Endodermal cell (in vitro differentiated cells): ENCODE data around the gene MYO5A. TPM values are rescaled to one million over a fixed set of nuclear protein-coding genes. Genes with fewer than 3 reads are reported as not detected.

Source experiments
- DNase-seq: peaks from one replicate; pipeline ENCODE4 v3.0.0-alpha.2; 2017
- H3K27ac ChIP-seq: 2 replicates; pipeline ENCODE4 v1.5.1; 2013; ENCODE audit warnings: mild to moderate bottlenecking, low read depth, low read length, moderate library complexity
- H3K27me3 ChIP-seq: 2 replicates; pipeline ENCODE4 v1.6.1; 2013; ENCODE audit warnings: mild to moderate bottlenecking, low read length, moderate library complexity; ENCODE audit not compliant: insufficient read depth, control insufficient read depth, poor library complexity, severe bottlenecking
- H3K36me3 ChIP-seq: 2 replicates; pipeline ENCODE4 v1.7.0; 2013; ENCODE audit warnings: mild to moderate bottlenecking, low read length, moderate library complexity; ENCODE audit not compliant: control insufficient read depth, insufficient read depth
- H3K4me1 ChIP-seq: one replicate; pipeline ENCODE4 v1.7.0; 2013; ENCODE audit warnings: low read length; ENCODE audit not compliant: control insufficient read depth, insufficient read depth
- H3K4me3 ChIP-seq: 2 replicates; pipeline ENCODE4 v1.5.1; 2013; ENCODE audit warnings: mild to moderate bottlenecking, low read length, moderate library complexity
- H3K9ac ChIP-seq: 2 replicates; pipeline ENCODE4 v1.6.1; 2013; ENCODE audit warnings: mild to moderate bottlenecking, low read length, moderate library complexity; ENCODE audit not compliant: poor library complexity, severe bottlenecking; ENCODE audit errors: extremely low read depth
- H3K9me3 ChIP-seq: 2 replicates; pipeline ENCODE4 v1.6.1; 2013; ENCODE audit warnings: mild to moderate bottlenecking, low read length, moderate library complexity; ENCODE audit not compliant: control insufficient read depth
- H3K27ac Mint-ChIP-seq: 2 replicates; pipeline ENCODE4 v1.8.0; 2020; ENCODE audit warnings: mixed read lengths
- H3K27me3 Mint-ChIP-seq: 2 replicates; pipeline ENCODE4 v1.8.0; 2021; ENCODE audit warnings: mild to moderate bottlenecking, mixed read lengths; ENCODE audit not compliant: insufficient read depth
- H3K36me3 Mint-ChIP-seq: 2 replicates; pipeline ENCODE4 v1.8.0; 2020; ENCODE audit warnings: low read depth, mixed read lengths
- H3K4me1 Mint-ChIP-seq: 2 replicates; pipeline ENCODE4 v1.8.0; 2020; ENCODE audit warnings: mixed read lengths
- H3K4me3 Mint-ChIP-seq: 2 replicates; pipeline ENCODE4 v1.8.0; 2020; ENCODE audit warnings: mild to moderate bottlenecking, moderate library complexity, mixed read lengths
- H3K9me3 Mint-ChIP-seq: 2 replicates; pipeline ENCODE4 v1.8.0; 2020; ENCODE audit warnings: mild to moderate bottlenecking, mixed read lengths
- CTCF ChIP-seq: fragments of 200-600 bp; sonication (generic); conservative IDR thresholded peaks from 2 replicates; pipeline ENCODE4 v1.5.0; 2021; ENCODE audit warnings: antibody characterized with exemption, mild to moderate bottlenecking
- WGBS, 2 experiments: methylation state at CpG; one replicate each; pipeline versions ENCODE4 v1.1.5 to v1.1.7; 2013; ENCODE audit warnings: missing lambda C conversion rate in 2 of 2, mixed read lengths in 1 of 2; ENCODE audit not compliant: insufficient coverage in 1 of 2, insufficient read length in 1 of 2; 5-methylcytosine and 5-hydroxymethylcytosine counted together
- total RNA-seq, 2 donors: library from RNA; stranded (reverse); fragmentation: NEBNext Ultra II Directional in 1 of 2; extraction: Animal tissue kit (Norgen Biotek cat#: 25700) in 1 of 2; gene quantifications; 2 replicates in 1 of 2; 3 replicates in 1 of 2; pipeline ENCODE4 v1.2.1, GENCODE V29; 2021

Gene MYO5A
- total RNA-seq, 2 donors from 2014 or later, result 10.0 to 13.1 TPM

- Histone ChIP-seq H3K4me1 (no peaks in the 10 kb centered on the region), H3K9ac (no peak overlapping the region), H3K36me3 (no peaks in the 10 kb centered on the region), H3K27me3 (no peaks in the 10 kb centered on the region), H3K9me3 (no peaks in the 10 kb centered on the region), H3K27ac (no peak overlapping the region), H3K4me3 (no peak overlapping the region)
- Mint-ChIP-seq H3K36me3 (no peaks in the 10 kb centered on the region), H3K9me3 (peaks cover 1% of the 10 kb centered on the region), H3K4me1 (peaks cover 6% of the 10 kb centered on the region), H3K27me3 (no peaks in the 10 kb centered on the region), H3K27ac (no peak overlapping the region), H3K4me3 (no peak overlapping the region)
- 89 to 90% methylated on average over 2 of the region's 2 CpGs for WGBS, 2 experiments
- no peak for DNase-seq
- no peak for TF ChIP-seq CTCF
Measured at GRCh38 chr15:52301265-52301847, 227.3 kb downstream of the MYO5A start.

- TF ChIP-seq CTCF, result no peak
- peak within 1 kb of the TSS; percentile 63 for H3K4me3 Mint-ChIP-seq
Measured at GRCh38 chr15:52295421-52296001, 233.2 kb downstream of the MYO5A start, which contains the start of gene MYO5C. Gene MYO5C, minus strand, starts transcription at chr15:52295804. Its CDS starts 168 bp downstream, at chr15:52295636.

GRCh38 chr15:52294881-52295420 is 233.7 kb downstream of the MYO5A start:
- 14 to 16% methylated on average over 6 to 32 of the region's 32 CpGs for WGBS, 2 experiments
- peaks cover 14% of the 10 kb centered on the region for H3K27me3 ChIP-seq
- H3K27ac ChIP-seq, result no peak overlapping the region
- H3K4me3 Mint-ChIP-seq, result peak overlapping the region; percentile 63
- DNase-seq, result peak; percentile 55
- peaks cover 3% of the 10 kb centered on the region for H3K36me3 ChIP-seq
- H3K27ac Mint-ChIP-seq, result no peak overlapping the region
- peak overlapping the region; percentile 71 for H3K4me3 ChIP-seq
- H3K4me1 ChIP-seq, result no peaks in the 10 kb centered on the region
- peaks cover 3% of the 10 kb centered on the region for H3K4me1 Mint-ChIP-seq
- no peak overlapping the region for H3K9ac ChIP-seq
- peaks cover 5% of the 10 kb centered on the region for H3K36me3 Mint-ChIP-seq
- TF ChIP-seq CTCF, result no peak
- H3K9me3 Mint-ChIP-seq, result no peaks in the 10 kb centered on the region
- H3K27me3 Mint-ChIP-seq, result peaks cover 7% of the 10 kb centered on the region
- H3K9me3 ChIP-seq, result no peaks in the 10 kb centered on the region

More at GRCh38 chr15:52295421-52296001, 233.2 kb downstream of the MYO5A start, which contains the start of gene MYO5C:
- Mint-ChIP-seq H3K27ac (no peak within 1 kb of the TSS), H3K36me3 (peaks cover 4% of the 10 kb centered on the region), H3K9me3 (no peaks in the 10 kb centered on the region), H3K4me1 (peaks cover 2% of the 10 kb centered on the region), H3K27me3 (peaks cover 7% of the 10 kb centered on the region)
- H3K9ac ChIP-seq, result peak within 1 kb of the TSS; percentile 25
- WGBS, 2 experiments, result 0% methylated on average over 9 to 65 of the region's 65 CpGs
- peak within 1 kb of the TSS; percentile 71 for H3K4me3 ChIP-seq
- H3K4me1 ChIP-seq, result no peaks in the 10 kb centered on the region
- H3K27me3 ChIP-seq, result peaks cover 14% of the 10 kb centered on the region
- H3K9me3 ChIP-seq, result no peaks in the 10 kb centered on the region
- peaks cover 3% of the 10 kb centered on the region for H3K36me3 ChIP-seq
- no peak within 1 kb of the TSS for H3K27ac ChIP-seq
- DNase-seq, result peak; percentile 97
